HL-60/S4 (cell line): ENCODE measurements around the gene PDZD11.
"Not testable (repeated sequence)": the region's sequence is repeated elsewhere in the genome, so short reads cannot be mapped to it uniquely, and the experiment has no call there.

Experiments
- in situ Hi-C: fragments of 300-500 bp; cut with MboI; formaldehyde crosslinking; loops from 2 replicates; pipeline ENCODE4 v1.14.3; 2022; ENCODE audit warnings: low sequenced_read_pairs

Gene PDZD11, protein sequence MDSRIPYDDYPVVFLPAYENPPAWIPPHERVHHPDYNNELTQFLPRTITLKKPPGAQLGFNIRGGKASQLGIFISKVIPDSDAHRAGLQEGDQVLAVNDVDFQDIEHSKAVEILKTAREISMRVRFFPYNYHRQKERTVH

DNA sequence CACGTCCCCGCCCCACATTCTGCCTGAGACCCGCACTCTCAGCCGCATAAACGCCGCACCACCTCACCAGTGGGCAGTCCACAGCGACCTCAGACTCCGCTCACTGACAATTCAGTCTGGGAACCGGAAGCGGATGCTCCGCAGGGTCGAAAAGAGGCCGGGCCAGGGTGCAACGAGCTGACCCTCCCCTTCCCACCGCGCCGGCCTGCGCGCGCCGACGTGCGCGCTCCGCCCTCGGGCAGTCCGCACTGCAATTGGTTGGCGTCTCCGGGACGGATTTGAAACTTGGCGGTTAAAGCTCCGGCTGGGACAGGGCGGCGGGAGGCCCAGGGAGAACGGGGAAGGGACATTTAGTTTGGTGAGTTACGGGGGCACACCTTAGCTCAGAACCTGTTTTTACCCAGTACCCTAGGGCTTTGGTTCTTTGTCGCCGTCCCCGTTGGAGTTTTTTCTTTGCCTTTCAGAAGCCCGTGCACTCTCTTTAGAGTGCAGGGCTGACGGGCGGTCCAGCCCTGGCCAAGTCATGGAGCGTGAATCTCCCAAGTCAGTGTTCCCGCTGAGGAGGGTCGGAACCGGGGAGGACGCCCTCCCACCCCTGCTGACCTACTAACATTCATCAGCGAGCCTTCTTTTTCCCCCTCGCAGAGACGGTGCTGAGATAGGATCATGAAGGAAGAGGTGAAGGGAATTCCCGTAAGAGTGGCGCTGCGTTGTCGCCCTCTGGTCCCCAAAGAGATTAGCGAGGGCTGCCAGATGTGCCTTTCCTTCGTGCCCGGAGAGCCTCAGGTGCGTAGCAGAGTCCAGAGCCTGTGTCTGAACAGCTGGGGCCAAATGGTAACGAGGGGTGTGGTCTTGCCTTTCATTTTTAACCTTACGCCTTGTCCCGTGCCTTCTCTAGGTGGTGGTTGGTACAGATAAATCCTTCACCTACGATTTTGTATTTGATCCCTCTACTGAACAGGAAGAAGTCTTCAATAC, at the start of gene PDZD11, which contains the start of gene KIF4A:
Gene PDZD11, minus strand, starts transcription at position 135 of the 978 bp plus-strand sequence. CDS start 586 bp downstream, outside the sequence.
Gene KIF4A, plus strand, starts transcription at position 312 of the 978 bp plus-strand sequence. Its CDS starts 355 bp downstream, at position 667.
- in situ Hi-C loops: no loop called here

- in situ Hi-C loops: no loop called here
Measured at GRCh38 chrX:70338290-70338689, 48.6 kb upstream of the PDZD11 start.

GRCh38 chrX:70336767-70337166, 47.0 kb upstream of the PDZD11 start:
- in situ Hi-C loops: no loop called here

DNA sequence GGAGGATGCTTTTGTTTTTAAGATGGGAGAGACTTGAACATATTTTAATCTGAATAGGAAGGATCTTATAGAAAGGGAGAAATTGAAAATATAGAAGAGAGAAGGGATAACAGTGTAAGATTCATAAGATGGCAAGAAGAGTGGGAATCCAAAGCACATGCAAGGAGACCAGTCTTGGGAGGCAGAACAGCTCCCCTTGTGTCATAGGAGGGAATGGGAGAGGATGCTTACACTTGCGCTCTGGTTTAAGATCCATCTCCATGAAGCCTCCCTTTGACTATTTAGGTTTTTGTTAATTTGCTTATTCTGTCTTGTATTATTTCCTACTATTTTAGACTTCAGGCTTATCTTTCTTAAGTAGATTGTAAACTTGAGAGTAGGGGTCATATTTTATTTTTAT, 42.9 kb upstream of the PDZD11 start:
- in situ Hi-C loops: no loop called here

DNA sequence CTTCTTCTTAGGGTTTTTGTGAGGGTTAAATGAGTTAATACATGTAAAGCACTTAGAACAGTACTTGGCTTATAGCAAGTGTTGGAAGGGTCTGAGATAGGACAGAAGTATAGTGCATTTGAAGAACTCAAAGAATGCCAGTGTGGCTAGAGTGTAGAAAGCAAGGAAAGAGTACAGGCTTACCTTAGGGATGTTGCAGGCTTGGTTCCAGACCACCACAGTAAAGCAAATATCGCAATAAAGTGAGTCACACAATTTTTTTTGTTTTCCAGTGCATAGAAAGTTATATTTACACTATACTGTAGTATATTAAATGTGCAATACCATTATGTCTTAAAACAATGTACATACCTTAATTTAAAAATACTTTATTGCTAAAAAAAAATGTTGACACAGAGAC, 41.4 kb upstream of the PDZD11 start:
- in situ Hi-C loops: no loop called here

DNA sequence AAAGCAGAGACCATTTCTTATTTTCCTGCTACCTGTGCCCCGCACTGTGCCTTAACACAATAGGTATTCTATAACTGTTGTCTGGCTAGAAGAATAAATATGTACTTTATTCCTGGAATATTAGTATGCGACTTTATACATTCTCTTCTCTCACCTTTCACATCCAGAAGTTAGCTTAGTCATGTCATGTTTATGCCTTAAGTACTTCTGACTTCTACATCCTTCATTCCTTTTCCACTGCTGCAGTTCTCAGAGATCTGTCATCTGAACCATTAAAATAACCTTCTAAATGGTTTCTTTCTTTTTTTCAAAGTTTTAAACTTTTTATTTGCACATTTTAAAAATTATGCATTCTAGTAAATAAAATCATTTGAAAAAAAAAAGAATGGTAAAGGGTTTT, 34.6 kb upstream of the PDZD11 start:
- in situ Hi-C loops: no loop called here

GRCh38 chrX:70323628-70324027, 33.9 kb upstream of the PDZD11 start:
- in situ Hi-C loops: not testable (repeated sequence)

GRCh38 chrX:70322784-70323183, 33.1 kb upstream of the PDZD11 start:
- in situ Hi-C loops: no loop called here

GRCh38 chrX:70313503-70313902, 23.8 kb upstream of the PDZD11 start:
- in situ Hi-C loops: no loop called here

DNA sequence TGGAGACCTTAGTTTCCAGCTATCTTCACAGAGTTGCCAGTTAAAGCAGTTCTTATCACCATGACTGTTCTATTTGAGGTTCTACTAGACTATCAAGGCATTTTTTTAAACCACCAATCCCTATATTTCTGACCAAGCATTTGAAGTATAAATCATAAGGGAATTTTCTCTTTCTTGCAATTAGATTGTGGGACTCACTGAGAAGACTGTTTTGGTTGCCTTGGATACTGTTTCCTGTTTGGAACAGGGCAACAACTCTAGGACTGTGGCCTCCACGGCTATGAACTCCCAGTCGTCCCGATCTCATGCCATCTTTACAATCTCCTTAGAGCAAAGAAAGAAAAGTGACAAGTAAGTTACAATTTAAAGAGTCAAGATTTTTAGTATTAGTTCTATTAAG, 12.0 kb upstream of the PDZD11 start:
- in situ Hi-C loops: no loop called here

DNA sequence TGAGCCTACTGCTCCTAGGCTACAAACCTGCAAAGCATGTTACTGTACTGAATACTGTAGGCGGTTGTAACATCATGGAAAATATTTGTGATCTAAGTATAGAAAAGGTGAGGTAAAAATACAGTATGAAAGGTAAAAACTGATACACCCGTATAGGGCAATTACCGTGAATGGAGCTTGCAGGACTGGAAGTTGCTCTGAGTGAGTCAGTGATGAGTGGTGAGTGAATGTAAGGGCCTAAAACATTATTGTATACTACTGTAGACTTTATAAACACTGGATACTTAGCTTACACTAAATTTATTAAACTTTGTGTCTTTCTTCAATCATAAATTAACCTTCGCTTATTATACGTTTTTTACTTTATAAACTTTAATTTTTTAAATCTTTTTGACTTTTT, 3.9 kb upstream of the PDZD11 start:
- in situ Hi-C loops: no loop called here

DNA sequence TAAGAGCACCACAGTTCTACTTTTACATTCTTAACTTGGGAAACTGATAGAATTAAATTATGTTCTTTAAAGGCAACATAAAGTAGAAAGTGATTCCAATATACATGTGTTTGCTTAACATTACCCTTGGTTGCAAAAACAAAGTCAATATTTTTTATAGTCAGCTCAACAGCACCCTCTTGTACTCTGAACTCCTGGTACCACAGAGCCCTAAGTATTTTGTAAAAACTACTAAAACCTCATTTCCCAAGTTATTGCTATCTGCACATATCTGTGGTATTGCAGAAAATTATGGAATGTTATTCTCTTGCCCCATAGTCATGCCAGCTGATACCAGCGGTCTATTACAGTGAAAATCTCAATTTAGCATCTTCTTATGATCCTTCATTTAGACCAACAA, 3.1 kb upstream of the PDZD11 start:
- in situ Hi-C loops: no loop called here

GRCh38 chrX:70289168-70289792, 447 bp downstream of the PDZD11 start:
- in situ Hi-C loops: no loop called here

- in situ Hi-C loops: no loop called here
Measured at GRCh38 chrX:70281951-70282350, 7.8 kb downstream of the PDZD11 start, which contains the start of gene RAB41. Gene RAB41 (plus strand): TSS chrX:70282172. CDS start chrX:70282218, 46 bp downstream.

DNA sequence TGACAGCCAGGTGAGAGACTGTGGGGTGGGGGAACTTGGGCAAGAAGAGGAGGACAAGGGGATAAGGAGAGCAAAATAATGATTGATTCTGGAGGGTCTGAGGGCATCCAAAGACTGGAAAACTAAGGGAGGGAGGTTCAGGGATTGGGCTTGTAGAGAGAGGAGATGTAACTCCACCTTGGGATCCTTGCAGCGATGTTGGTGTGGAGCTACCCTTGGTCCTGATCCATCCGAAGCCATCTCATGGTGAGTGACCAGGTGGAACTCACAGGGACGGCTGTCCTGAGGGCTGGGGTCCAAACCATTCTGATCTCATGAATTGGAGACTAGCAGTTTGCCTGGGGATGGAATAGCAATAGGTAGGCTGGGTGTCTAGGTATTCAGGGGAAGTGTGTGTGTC, 9.2 kb downstream of the PDZD11 start:
- in situ Hi-C loops: no loop called here

DNA sequence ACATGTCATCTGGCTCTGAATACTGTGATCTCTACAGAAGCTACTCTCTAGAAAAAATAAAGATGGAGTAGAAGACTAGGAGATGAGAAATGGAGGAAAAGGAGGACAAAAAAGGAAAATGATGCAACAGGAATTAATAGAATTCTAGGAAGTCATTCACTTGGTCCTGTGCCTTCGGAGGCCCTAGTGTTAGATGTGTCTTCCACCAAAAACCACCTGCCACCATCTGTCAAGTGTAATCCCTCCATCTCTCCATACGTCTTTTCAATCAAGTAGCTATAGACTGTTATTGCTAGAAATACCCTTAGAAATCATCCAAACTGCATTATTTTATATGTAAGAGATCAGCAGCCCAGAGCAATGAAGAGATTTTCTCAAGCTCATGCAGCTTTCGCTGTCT, 10.6 kb downstream of the PDZD11 start:
- in situ Hi-C loops: no loop called here

DNA sequence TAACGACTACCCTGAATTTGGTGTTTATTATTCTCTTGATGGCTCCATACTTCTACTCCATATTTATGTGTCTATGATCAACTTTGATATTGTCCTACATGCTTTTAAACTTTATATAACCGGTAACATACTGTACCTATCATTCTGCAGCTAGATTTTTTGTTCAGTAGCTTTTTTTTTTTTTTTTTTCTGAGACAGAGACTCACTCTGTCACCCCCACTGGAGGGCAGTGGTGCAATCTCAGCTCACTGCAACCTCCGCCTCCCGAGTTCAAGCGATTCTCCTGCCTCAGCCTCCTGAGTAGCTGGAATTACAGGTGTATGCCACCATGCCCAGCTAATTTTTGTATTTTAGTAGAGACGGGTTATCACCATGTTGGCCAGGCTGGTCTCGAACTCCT, 15.7 kb downstream of the PDZD11 start:
- in situ Hi-C loops: not testable (repeated sequence)

DNA sequence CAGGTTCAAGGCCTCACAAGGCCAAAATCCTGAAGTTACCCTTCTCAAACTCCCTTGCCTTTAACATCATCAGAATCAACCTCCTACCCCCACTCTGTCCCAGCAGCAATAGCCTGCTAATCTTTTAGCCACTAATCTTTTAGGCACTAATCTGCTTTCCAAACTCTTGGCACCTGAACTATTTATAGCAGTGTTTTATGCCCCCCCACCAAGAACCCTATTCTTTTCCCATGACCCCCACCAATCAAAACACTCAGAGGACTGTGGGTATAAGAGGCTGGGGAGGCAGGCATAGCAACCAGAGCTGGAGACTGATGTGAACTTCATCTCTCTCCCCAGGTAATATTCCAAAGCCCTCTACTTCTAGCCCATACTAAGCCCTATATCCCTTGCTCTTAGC, 21.7 kb downstream of the PDZD11 start, which contains the start of gene ARR3:
Gene ARR3, plus strand, starts transcription at position 301 of the 400 bp plus-strand sequence. CDS start 1,052 bp downstream, outside the sequence.
- in situ Hi-C loops: no loop called here

- in situ Hi-C loops: no loop called here
Measured at GRCh38 chrX:70264784-70265183, 24.9 kb downstream of the PDZD11 start.

- in situ Hi-C loops: no loop called here
Measured at GRCh38 chrX:70262952-70263567, 26.7 kb downstream of the PDZD11 start.

DNA sequence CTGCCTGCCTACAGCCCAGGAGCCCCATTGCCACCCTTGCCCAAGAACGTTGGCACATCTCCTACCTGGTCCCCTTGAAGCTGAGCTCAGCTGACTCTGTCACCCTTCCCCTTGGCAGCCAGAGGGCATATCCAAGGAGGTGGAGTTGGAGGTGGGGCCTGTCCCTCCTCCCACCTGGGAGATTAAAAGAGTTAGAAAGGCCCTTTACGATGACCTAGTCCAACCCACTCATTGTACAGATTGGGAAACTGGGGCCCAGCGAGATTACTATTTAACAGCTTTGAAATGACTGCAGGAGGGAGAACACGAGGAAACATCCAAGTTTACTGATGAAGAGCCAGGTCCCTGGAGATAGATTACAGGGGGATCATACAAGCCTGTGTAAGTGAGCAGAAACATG, 29.6 kb downstream of the PDZD11 start, which contains the start of gene P2RY4:
Gene P2RY4, minus strand, starts transcription at position 101 of the 400 bp plus-strand sequence. CDS start 580 bp downstream, outside the sequence.
- in situ Hi-C loops: no loop called here
